Prostate gland (tissue), 2 donors: ENCODE data around the gene JMJD8. TPM values are rescaled to one million over a fixed set of nuclear protein-coding genes. Genes with fewer than 3 reads are reported as not detected.

ENCODE experiments used
- DNase-seq: peaks from one replicate; pipeline ENCODE4 v3.0.0-alpha.2; 2019; ENCODE audit warnings: low spot score
- H3K27ac ChIP-seq, 2 donors: fragments of 200-600 bp; sonication (generic); 2 replicates each; pipeline ENCODE4 v1.5.1; 2017 to 2019
- H3K27me3 ChIP-seq: fragments of 200-600 bp; sonication (generic); replicated peaks from 2 replicates; pipeline ENCODE4 v1.5.1; 2019; ENCODE audit not compliant: insufficient read depth
- H3K36me3 ChIP-seq, 2 donors: fragments of 200-600 bp; sonication (generic); 1 replicate in 1 of 2; 2 replicates in 1 of 2; pipeline versions ENCODE4 v1.5.1 to v1.8.1; 2017 to 2019
- H3K4me1 ChIP-seq: fragments of 200-600 bp; sonication (generic); replicated peaks from 2 replicates; pipeline ENCODE4 v1.5.1; 2019
- H3K4me3 ChIP-seq, 2 donors: fragments of 200-600 bp; sonication (generic); 2 replicates each; pipeline ENCODE4 v1.5.1; 2017 to 2019
- H3K9me3 ChIP-seq: fragments of 200-600 bp; sonication (generic); 2 replicates; pipeline ENCODE4 v1.5.1; 2017
- CTCF ChIP-seq, 4 experiments: fragments of 200-600 bp in 2 of 4; fragments of 450-650 bp in 2 of 4; sonication (generic) in 2 of 4; IDR thresholded peaks; 1 replicate in 3 of 4; 2 replicates in 1 of 4; pipeline ENCODE4 v1.5.1; 2016 to 2019; ENCODE audit warnings: antibody characterized with exemption in 4 of 4, mild to moderate bottlenecking in 2 of 4, moderate library complexity in 2 of 4
- POLR2A ChIP-seq: fragments of 450-650 bp; IDR thresholded peaks from one replicate; pipeline ENCODE4 v1.6.1; 2016; ENCODE audit warnings: antibody characterized with exemption, mild to moderate bottlenecking
- POLR2AphosphoS5 ChIP-seq: sonication (generic); formaldehyde crosslinking; IDR thresholded peaks from one replicate; pipeline ENCODE4 v1.6.1; 2017; ENCODE audit warnings: antibody characterized with exemption
- whole genome bisulfite sequencing: methylation state at CpG from one replicate; pipeline ENCODE4 v1.1.5; 2018; 5-methylcytosine and 5-hydroxymethylcytosine counted together
- intact Hi-C: fragments of 100-400 bp; cut with DNase I; formaldehyde crosslinking; loops from one replicate; pipeline ENCODE4 v1.14.2; 2022
- total RNA-seq, 2 donors: library from RNA; depleted of rRNA; stranded (reverse); fragments of >200 nt; gene quantifications; one replicate each; pipeline ENCODE4 v1.1.0, GENCODE V29; 2016

JMJD8 gene
- total RNA-seq, 2 donors from 2014 or later, result 121 to 132 TPM

- H3K36me3 ChIP-seq, result peaks cover 14 to 27% of the 10 kb centered on the region in 2 donors
- H3K27me3 ChIP-seq, result no peaks in the 10 kb centered on the region
- no peaks in the 10 kb centered on the region for H3K9me3 ChIP-seq
- no peak for TF ChIP-seq POLR2AphosphoS5
- TF ChIP-seq CTCF (IDR thresholded peaks at IDR 0.05), result no peak
- TF ChIP-seq POLR2A, result no peak
- H3K4me1 ChIP-seq, result peaks cover 1% of the 10 kb centered on the region
- H3K27ac ChIP-seq, result peak overlapping the region in 1 of 2 donors; percentile 33
- peak overlapping the region; percentile 8 to 18 for H3K4me3 ChIP-seq
- intact Hi-C loops, result no loop called here
- 34% methylated on average over 9 of the region's 25 CpGs for WGBS
- DNase-seq, result no peak
These were observed 8.1 kb downstream of the JMJD8 start for GRCh38 chr16:675884-676564.

GRCh38 chr16:674968-675883 is 8.9 kb downstream of the JMJD8 start, which contains the start of gene RHBDL1:
Gene RHBDL1 (plus strand): TSS chr16:675671. CDS start chr16:675791, 120 bp downstream.
- Histone ChIP-seq H3K9me3 (no peaks in the 10 kb centered on the region), H3K4me1 (no peaks in the 10 kb centered on the region), H3K27ac (peak within 1 kb of the TSS in 1 of 2 donors; percentile 33), H3K36me3 (peaks cover 17 to 35% of the 10 kb centered on the region in 2 donors), H3K27me3 (no peaks in the 10 kb centered on the region), H3K4me3 (peak within 1 kb of the TSS; percentile 8 to 18)
- intact Hi-C loops, result no loop called here
- TF ChIP-seq CTCF (IDR thresholded peaks at IDR 0.05), result no peak
- TF ChIP-seq POLR2A, result no peak
- TF ChIP-seq POLR2AphosphoS5, result no peak
- DNase-seq, result no peak
- 13% methylated on average over 47 of the region's 73 CpGs for WGBS

- Histone ChIP-seq H3K27me3 (no peaks in the 10 kb centered on the region), H3K4me1 (no peaks in the 10 kb centered on the region), H3K27ac (no peak overlapping the region), H3K9me3 (no peaks in the 10 kb centered on the region), H3K4me3 (no peak overlapping the region), H3K36me3 (peaks cover 17 to 37% of the 10 kb centered on the region in 2 donors)
- DNase-seq, result no peak
- 89% methylated on average over 19 of the region's 22 CpGs for WGBS
- intact Hi-C loops, result no loop called here
- TF ChIP-seq CTCF (IDR thresholded peaks at IDR 0.05), result no peak
- TF ChIP-seq POLR2AphosphoS5, result no peak
- TF ChIP-seq POLR2A, result no peak
These were observed 9.8 kb downstream of the JMJD8 start for GRCh38 chr16:674214-674881.

- Histone ChIP-seq H3K9me3 (no peaks in the 10 kb centered on the region), H3K4me3 (no peak overlapping the region), H3K4me1 (peaks cover 7% of the 10 kb centered on the region), H3K27me3 (no peaks in the 10 kb centered on the region), H3K36me3 (peaks cover 17 to 37% of the 10 kb centered on the region in 2 donors), H3K27ac (no peak overlapping the region)
- no peak for DNase-seq
- TF ChIP-seq POLR2A, result no peak
- no peak for TF ChIP-seq CTCF (IDR thresholded peaks at IDR 0.05)
- TF ChIP-seq POLR2AphosphoS5, result no peak
- intact Hi-C loops, result no loop called here
- WGBS, result 90% methylated on average over 18 of the region's 18 CpGs
These were observed 10.6 kb downstream of the JMJD8 start for GRCh38 chr16:673399-673991.
